ENCODE measurements around the gene TMOD1.

- TF ChIP-seq CTCF (IDR thresholded peaks at IDR 0.05), result no peak
- TF ChIP-seq POLR2A (IDR thresholded peaks at IDR 0.05), result no peak
- no peak for TF ChIP-seq POLR2AphosphoS5 (IDR thresholded peaks at IDR 0.05)
Observed at GRCh38 chr9:97462914-97463313, 38.6 kb upstream of the TMOD1 start.

Measured in breast epithelium (tissue), 3 donors.